ENCODE data around the gene TTF1.
"Not testable (repeated sequence)": the region's sequence is repeated elsewhere in the genome, so short reads cannot be mapped to it uniquely, and the experiment has no call there.

The TTF1 gene

DNA sequence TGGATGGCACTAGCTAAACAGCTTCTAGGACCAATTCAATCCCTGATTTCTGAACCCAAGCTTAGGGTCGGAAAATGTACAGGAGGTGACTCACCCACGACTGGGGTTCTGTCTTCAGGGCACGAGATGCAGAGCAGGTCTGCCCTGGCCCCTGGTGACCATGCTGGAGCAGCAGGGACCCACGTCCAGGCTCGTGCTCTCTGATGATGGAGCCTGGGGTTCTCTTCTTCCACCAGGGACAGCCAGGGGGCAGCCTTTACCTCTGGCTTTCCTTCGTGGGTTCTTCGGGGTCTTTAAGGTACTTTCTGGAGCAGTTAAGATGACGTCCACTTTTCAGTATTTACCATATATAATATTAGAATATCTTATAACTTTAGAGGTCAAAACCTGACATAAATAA is 5.4 kb upstream of the TTF1 start:
- peak; percentile 26 for DNase-seq

DNA sequence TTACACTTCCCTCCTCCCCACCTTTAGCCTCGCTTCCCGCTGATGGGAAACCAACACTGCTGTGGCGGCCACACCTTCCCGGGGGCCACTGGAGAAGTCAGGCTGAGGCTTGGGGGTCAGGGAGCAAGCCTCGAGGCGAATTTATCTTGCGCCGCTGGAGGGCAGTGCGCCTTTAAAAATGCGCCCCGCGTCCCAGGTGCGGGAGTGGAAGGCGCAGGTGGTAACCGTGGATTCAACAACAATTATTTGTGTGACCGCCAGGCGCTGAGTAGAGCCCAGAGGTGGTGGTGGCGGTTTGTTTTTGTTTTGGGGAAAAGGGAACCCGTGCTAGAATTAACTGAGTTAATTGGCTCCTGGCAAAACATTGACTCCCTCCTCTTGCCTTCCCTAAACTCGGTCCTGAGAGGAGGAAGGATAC is 4.5 kb upstream of the TTF1 start:
- DNase-seq: peak; percentile 24

DNA sequence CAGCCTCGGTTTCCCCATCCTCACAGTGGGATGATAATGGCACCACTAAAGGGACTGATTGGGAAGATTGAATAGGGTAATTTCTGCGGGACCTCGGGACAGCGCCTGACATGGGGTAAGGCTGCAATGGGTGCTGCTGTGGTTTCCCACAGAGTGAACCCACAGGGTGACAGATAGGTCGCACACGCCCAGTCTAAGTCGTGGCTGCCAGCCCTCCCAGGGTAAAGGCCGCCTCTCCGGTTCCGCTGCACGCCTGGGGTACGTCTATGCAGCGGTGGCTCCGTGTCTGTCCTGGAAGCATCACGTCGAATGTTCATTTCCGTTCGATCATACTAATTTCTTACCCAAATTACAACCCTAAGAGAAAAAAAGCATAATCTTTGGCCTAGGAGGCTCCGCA is 4.0 kb upstream of the TTF1 start:
- DNase-seq: no peak

DNA sequence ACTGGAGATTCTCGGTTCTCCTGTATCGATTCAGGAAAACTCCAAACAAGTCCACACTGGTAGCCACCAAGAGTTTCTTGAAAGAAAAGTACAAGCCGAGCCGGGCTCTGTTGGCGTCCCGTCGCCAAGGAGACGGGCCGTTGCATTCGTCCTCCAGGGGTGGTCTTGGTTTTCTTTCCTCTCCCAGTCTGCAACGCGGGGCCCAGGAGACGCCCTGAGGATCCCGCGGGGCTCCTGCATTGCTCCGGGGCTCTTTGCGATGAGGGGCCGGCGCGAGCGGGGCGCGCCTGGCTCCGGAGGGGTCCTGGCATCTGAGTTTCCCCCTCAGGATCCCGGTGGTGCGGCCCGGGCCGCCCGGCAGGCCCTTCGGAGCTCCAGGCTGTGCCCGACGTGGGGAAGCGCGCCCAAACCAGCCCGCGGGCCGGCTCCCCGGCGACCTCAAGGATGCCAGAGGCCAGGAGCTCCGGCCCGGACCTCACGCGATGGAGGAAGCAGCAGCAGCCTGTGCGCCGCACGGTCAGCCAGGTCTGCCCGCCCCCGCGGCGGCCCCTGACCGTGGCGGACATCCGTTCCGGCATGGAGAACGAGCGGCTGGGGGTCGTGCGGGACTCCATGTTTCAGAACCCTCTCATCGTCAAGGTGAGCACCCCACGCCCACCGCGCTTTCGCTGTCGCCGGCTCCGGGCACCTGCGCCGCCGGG is 3.3 kb upstream of the TTF1 start, which contains the start of gene CFAP77:
Gene CFAP77, plus strand, starts transcription at position 384 of the 701 bp plus-strand sequence. Its CDS starts 61 bp downstream, at position 445.
- DNase-seq: peak; percentile 45

DNA sequence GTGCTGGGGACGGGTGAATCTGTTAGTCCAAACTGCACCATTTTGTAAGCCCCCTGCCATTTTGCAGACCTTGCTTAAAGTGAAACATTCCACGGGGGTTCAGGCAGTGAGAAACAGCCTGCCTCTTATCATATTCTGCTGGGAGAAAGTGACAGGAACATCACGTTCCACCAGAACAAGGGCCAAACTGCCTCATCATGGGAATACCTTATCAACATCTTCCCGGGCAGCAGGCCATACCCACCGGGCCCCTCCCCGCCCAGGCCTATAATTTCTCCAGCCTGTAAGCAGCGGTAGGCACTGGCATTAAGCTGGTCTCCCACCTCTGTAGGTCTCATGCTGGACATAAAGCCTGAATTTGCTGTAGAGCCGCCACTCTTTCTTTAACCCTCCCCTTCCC is 1.9 kb upstream of the TTF1 start:
- no peak for DNase-seq

DNA sequence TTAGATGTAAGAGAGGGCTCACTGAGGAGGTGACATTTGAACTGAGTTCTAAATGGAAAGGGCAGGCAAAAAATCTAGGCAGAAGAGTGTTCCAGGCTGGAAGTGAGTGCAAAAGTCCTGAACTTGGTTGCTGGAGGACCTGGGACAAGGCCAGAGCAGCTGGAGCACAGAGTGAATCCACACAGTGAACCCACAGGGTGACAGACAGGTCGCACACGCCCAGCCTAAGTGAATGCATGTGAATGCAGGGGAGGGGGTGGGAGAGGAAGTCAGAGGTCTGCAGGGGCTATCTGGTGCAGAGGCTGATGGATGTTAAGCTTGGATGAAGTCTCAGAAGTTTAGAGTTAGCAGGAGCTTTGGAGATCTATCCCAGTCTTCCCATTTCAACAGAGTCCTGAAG is 556 bp upstream of the TTF1 start:
- DNase-seq: no peak

DNA sequence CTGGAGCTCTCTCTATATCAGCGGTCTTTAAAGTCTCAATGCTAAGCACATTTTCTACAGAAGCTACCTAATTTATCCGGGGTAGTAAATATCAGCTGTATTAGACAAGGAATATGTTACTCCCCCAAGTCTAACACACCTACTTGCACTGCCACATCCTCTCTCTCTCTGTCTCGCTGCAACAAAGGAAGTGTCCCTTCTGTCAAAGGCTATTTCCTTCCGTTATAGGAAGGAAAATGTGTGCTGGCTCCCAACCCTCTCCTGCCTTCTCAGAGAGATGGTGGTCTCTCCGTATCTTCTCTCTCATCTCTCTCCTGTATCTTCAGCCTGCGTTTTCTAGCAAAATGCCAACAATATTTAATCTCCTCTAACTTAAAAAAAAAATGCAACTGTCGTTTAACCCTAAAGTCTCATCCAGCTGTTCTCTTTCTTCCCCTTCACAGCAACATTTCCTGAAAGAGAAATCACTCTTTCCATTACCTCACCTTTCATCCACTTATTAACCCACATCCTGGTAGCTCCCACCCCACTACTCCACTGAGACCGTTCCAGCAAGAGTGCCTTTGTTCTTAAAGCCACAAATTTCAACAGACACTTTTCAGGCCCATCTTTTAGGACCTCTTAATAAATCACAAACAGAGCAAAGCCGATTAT is 2.3 kb downstream of the TTF1 start:
- no peak for DNase-seq

DNA sequence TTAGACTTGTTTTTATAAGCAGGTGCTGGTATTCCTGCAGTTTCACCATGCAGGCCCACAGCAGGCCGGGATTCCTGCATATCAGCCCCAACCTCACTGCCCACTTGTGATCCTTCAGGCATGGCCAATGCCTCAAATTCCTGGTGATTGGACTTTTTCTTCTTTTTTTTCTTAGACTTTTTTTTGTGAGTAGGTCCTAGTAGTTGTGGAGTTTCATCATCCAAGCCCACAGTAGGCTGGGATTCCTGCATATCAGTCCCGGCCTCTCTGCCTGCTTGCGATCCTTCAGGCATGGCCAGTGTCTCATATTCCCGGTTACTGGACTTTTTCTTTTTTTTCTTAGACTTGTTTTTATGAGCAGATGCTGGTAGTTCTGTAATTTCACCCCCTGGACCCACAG is 4.8 kb downstream of the TTF1 start:
- DNase-seq: no peak

DNA sequence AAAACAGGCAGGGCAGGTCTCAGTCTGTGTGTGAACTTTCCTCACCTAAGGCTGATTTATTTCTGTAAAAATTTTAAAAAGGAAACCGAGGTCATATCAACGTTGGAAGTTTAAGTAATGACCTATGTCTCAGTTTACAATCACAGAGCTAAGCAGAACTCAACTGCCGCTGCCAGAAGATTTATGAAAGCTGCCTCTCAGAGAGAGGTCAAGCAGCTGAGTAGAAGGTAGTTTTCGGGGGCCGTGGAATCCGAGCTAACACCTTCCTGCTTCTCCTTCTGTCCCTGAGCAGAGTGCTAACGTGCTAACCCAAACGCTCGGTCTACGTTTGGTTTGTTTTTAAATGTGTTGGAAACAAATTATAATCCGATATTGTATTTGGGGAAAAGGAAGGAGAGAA is 11.1 kb downstream of the TTF1 start:
- DNase-seq: no peak

DNA sequence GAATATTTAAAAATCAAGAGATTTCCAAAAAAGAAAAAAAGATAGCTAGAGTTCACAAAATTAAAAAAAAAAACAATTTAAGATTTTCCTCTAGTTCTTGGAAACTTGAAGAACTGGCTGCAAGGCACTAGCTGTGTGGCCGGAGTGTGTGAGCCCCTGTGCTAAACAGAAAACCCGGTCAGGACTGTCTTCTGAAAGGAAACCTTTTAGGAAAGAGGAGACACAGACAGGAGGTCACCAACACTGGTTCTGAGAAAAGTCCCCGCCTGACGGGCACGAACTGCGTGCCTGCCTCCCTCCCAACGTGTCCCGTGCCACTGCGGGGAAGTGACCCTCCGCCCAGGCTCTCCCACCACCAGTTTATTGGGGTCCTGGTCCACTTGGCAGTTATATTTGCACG is 15.2 kb downstream of the TTF1 start:
- no peak for DNase-seq

DNA sequence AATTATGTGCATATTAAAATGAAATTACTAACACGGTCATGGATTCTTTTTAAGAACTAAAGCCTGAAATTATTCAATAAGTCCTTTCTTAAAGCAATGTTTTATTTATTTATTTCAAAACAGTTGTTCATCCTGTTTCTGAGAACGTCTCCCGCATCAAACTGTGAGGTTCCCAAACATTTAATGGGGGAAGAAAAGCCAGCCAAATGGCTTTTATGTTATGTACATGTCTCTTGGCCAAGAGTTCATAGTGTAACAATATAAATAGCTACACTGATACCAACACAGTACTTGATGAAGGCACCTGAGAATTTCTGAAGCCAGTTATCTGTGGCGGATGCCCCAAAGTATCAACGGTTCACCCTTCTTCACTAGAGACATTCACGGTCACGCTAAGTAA is 15.7 kb downstream of the TTF1 start:
- DNase-seq: no peak

DNA sequence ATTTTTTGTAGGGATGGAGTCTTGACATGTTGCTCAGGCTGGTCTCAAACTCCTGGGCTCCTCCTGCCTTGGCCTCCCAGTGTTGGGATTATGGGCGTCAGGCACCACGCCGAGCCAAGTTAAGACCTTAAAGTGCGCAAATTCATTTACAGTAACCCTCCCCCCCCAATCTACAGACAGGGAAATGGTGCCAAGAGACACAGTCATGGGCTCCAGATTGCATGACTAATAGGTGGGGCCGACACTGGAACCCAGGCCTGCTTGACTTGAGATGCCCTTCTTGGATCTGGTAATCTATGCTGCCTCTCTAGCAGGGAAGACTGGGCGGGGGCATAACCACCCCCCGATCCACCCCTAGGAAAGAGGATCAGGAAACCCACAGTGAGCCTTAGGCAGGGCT is 19.5 kb downstream of the TTF1 start:
- DNase-seq: no peak

DNA sequence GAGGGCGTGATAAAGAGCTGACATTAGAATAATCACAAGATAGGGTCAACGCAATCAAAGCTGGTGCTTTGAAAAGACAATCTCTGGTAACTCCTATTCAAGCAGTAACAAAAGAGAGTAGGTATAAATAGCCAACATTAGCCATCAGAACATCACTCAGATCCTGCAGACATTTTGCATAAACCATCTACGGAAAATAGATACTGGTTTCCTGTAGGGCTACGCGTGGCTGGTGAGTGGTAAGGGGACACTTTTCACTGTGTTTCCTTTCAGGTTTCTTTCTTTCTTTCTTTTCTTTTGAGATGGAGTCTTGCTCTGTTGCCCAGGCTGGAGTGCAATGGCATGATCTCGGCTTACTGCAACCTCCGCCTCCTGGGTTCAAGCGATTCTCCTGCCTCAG is 22.3 kb downstream of the TTF1 start:
- DNase-seq: no peak

DNA sequence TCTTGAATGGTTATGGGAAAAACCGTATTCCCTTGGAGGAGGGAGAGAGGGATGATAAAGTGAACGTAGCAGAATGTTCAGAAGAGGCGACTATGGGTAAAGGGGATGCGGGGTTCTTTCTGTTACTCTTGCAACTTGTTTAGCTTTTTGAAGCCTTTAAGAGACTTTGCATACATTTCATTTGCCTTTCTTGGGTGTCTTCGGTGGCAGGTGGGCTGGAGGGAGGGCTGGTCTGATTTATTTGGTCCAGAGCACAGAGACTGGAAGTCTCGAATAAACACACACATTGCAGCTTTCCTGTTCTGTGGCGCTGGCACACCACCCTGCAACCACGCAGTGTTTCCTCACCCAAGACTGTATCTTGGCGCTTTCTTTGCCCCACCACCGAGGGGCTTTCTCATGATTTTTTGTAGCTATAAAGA is 23.2 kb downstream of the TTF1 start:
- no peak for DNase-seq

DNA sequence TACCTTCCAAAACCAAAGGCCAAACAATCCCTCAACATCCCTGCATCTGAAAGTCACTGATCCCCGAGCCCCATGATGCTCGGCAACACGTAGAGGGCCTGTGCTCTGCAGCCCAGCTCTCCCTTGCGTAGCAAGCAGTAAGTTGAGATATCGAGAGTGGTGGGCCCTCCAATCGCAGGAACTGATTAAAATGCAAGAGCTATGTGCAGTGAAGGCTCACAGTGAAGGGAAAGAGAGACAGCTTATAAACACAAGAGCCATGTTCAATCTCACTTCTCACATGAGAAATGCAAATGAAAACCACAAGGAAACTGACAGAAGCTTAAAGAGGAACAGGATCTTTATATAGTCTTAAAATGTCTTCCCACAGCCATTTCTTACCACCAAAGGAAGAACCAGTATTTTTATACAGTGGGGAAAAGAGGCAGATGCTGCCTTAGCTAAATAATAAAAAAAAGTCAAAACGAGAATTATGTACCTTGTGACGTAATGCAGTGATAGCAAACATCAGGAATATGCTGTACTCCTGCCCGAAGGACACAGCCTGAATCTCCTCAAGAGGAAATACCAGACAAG is 24.6 kb downstream of the TTF1 start:
- DNase-seq: peak; percentile 52

DNA sequence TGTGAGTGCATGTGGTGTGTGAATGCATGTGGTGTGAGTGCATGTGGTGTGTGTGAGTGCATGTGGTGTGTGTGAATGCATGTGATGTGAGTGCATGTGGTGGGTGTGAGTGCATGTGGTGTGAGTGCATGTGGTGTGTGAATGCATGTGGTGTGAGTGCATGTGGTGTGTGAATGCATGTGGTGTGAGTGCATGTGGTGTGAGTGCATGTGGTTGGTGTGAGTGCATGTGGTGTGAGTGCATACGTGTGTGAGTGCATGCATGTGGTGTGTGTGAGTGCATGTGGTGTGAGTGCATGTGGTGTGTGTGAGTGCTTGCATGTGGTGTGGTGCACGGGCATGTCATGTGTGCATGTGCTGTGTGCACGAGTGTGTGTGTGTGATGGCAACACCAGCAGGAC is 28.2 kb downstream of the TTF1 start:
- DNase-seq: not testable (repeated sequence)

DNA sequence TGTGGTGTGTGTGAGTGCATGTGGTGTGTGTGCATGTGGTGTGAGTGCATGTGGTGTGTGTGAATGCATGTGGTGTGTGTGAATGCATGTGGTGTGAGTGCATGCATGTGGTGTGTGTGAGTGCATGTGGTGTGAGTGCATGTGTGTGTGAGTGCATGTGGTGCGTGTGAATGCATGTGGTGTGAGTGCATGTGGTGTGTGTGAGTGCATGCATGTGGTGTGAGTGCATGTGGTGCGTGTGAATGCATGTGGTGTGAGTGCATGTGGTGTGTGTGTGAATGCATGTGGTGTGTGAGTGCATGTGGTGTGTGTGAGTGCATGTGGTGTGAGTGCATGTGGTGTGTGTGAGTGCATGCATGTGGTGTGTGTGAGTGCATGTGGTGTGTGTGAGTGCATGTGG is 28.9 kb downstream of the TTF1 start:
- DNase-seq: not testable (repeated sequence)

DNA sequence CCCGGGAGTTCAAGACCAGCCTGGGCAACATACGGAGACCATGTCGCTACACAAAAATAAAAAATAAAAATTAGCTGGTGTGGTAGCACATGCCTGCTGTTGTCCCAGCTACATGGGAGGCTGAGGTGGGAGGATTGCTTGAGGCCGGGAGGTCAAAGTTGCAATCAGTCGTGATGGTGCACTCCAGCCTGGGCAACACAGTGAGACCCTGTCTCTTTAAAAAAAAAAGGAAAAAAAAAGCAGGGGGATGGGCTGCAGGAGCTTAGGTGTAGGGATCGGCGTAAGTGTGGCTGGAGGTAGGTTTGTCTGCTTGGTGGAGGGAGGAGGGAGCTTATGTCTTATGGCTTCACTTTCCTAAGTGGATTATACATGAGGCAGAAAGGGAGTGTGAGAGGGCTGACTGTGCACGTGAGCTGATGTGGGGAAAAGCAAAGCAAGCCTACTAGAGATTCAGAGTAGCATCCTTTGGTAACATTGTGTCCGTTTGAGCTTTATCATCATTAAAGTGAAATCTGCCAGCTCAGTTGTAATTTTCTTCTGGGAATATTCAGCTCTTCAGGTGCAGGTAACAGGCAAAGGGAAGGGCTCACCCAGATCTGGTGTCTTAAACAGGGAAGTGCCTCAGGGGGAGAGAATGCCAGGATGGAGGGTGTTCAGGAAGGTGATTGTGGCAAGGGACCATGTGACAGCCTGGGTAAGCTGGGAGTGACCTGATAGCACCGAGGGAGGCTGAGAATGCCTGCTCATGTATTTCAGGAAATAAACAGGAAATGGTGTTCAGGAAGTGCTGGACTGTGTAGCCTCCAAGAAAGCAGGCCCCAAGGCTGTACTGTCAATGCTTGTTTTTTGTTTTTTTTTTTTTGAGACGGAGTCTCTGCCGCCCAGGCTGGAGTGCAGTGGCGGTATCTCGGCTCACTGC is 34.2 kb downstream of the TTF1 start:
- peak; percentile 80 for DNase-seq

DNA sequence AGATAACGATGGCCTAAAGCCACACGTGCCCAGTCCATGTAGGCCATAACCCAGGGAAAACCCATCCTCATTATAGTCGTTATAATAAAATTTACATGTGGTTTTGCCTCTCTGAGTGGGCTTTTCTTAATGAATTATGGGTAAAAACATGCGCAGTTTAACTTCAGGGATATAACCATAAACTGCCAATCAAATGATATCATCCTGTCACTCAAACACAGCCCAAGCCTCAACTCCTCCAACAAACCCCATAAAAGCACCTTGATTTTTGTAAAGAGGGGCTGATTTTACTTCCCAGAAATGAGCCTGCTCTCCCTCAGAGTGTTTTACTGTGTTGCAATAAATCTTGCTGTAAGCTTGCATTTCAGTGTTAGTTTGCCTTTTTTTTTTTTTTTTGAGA is 36.0 kb downstream of the TTF1 start:
- no peak for DNase-seq

DNA sequence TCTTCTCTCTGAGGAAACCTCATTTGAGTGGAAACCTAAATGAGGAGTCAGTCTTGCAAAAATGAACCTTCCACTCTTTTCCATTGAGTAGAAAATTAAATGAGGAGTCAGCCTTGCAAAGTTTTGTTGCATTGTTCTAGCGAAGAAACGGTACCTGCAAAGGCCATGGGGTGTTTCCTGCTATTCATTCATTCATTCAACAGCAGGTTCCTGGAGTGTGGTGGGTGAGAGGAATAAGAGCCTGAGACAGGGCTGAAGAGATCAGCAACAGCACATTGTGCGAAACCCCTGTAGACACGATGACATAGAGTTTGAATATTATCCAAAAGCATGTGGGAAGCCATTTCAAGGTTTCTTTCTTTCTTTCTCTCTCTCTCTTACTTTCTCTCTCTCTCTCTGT is 37.2 kb downstream of the TTF1 start:
- no peak for DNase-seq

DNA sequence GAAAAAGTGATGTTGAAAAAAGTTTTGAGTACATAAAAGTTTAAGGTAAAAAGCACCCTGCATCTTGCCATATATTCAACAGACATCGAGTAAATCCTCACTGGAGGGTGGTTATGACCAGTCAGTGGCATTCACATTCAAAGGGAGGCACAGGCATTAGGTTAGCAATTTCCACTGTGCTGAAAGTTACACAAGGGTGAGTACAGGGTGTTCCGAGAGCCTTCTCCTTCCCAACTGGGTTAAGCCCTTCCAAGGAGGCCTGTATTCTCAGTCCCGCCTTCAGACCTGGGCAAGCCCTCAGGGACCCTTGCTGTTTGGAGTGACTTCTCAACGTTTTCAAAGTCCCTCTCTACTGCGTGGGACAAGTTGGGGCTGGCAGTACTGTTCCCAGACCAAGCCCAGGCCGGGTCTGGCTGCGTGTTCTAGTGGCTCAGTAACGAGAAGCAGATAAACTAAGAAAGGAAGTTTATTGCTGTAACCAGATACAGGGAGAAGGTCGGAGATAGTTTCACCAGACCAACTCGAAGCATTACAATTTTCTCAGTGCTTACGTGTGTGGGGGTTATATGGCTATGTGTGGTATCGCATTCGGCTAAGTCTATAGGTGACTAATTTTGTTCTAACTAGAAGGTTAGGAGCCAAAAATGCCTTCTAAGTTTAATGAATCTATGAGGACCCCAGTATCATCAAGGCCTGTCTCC is 38.9 kb downstream of the TTF1 start:
- DNase-seq: no peak

DNA sequence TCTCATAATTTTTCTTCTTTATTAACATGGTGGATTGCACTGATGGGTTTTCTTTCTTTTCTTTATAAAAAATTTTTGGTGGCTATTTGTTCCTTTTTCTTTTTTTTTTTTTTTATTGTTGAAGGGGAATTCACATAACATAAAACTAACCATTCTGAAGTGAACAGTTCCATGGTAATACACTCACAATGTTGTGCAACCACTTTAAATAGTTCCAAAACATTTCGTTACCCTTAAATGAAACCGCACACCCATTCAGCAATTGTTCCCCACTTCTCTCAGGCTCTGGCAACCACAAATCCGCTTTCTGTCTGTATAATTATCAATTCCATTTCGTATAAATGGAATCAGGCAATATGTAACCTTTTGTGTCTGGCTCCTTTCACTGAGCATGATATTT is 40.2 kb downstream of the TTF1 start:
- DNase-seq: peak; percentile 65

DNA sequence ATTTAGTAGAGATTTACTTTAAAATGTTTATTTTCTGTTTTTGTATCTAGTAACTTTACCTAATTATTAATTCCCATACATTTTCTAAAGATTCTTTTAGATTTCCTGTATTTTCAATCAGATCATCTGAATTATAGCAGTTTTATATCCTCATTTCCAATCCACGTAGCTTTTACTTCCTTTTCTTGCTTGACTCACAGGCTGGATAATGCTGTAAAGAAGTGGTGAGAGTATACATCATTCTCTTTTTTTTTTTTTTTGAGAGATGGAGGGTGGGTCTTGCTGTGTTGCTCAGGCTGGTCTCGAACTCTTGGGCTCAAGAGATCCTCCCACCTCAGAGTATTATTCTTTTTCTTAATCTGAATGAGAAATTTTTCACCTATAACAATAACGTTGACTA is 40.7 kb downstream of the TTF1 start:
- peak; percentile 64 for DNase-seq
